Esophagus muscularis mucosa (tissue), 4 donors: Measurements from ENCODE around the gene USP31.

Experiments
- CTCF ChIP-seq, 3 experiments: fragments of 200-600 bp in 2 of 3; fragments of 450-650 bp in 1 of 3; sonication (generic) in 2 of 3; IDR thresholded peaks; one replicate each; pipeline ENCODE4 v1.5.1; 2017 to 2019; ENCODE audit warnings: antibody characterized with exemption in 3 of 3, mild to moderate bottlenecking in 2 of 3, moderate library complexity in 1 of 3
- EP300 ChIP-seq: sonication (generic); formaldehyde crosslinking; IDR thresholded peaks from one replicate; pipeline ENCODE4 v1.6.1; 2017; ENCODE audit warnings: antibody characterized with exemption
- POLR2A ChIP-seq: fragments of 450-650 bp; IDR thresholded peaks from one replicate; pipeline ENCODE4 v1.6.1; 2017; ENCODE audit warnings: antibody characterized with exemption, moderate library complexity, mild to moderate bottlenecking, low read depth
- POLR2AphosphoS5 ChIP-seq, 2 donors: sonication (generic); formaldehyde crosslinking; IDR thresholded peaks; one replicate each; pipeline ENCODE4 v1.6.1; 2017; ENCODE audit warnings: antibody characterized with exemption in 2 of 2

- TF ChIP-seq CTCF (IDR thresholded peaks at IDR 0.05) (no peak), POLR2AphosphoS5 (IDR thresholded peaks at IDR 0.05) (no peak), POLR2A (no peak), EP300 (no peak)
Observed at GRCh38 chr16:23020084-23020483, 129.2 kb downstream of the USP31 start.
